HTERT RPE-1 (cell line): ENCODE data around the gene TNPO2.

Source experiments
- in situ Hi-C: fragments of 300-500 bp; cut with MboI; formaldehyde crosslinking; loops from 4 replicates; pipeline ENCODE4 v1.14.3; 2020; ENCODE audit warnings: low sequenced_read_pairs

TNPO2 gene

DNA sequence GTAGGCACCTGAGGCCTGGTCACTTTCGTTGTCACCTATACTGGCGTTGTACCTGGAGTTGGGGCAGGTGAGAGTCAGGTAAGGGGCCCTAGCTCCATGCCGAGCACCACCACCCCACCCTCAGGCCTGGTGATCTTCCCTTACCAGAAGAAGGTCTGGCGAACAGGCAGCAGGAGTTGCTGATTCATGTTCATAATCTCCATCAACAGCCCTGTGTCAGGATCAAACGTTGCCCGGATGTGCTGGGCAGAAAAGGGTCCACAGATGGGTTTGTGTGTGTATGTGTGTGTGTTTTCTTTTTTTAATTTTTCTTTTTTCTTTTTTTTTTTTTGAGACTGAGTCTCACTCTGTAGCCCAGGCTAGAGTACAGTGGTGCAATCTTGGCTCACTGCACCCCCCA lies 71.5 kb downstream of the TNPO2 start:
- in situ Hi-C loops, result no loop called here

DNA sequence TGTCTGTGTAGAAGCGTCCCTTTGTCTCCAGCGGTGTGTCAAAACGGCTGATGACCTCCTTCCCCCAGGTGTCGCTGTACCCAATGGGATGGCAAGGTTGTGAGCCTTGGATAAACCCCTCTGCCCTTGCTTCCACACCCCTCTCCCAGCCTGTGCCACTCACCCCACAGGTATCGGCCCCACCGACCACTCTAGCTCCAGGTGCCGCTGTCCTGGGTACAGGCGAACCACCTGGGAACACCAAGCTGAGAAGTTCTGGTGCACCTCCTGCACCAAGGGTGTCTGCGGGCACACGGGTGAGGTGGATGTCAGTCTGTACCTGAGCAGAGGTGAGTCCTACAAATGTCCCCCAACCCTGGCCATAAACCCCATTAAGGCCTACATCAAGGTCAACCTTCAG lies 73.8 kb downstream of the TNPO2 start:
- in situ Hi-C loops, result no loop called here
